22Rv1 (cell line): ENCODE measurements around the gene TCF12.

Experiments
- ZFX ChIP-seq: fragments of 450-650 bp; IDR thresholded peaks from 2 replicates; pipeline ENCODE4 v1.6.1; 2017; ENCODE audit warnings: antibody characterized with exemption, borderline replicate concordance
- TF ChIP-seq, protein P1 (sequence below): fragments of 450-650 bp; IDR thresholded peaks from 2 replicates; pipeline ENCODE4 v1.5.1; 2017; ENCODE audit warnings: mild to moderate bottlenecking

DNA sequence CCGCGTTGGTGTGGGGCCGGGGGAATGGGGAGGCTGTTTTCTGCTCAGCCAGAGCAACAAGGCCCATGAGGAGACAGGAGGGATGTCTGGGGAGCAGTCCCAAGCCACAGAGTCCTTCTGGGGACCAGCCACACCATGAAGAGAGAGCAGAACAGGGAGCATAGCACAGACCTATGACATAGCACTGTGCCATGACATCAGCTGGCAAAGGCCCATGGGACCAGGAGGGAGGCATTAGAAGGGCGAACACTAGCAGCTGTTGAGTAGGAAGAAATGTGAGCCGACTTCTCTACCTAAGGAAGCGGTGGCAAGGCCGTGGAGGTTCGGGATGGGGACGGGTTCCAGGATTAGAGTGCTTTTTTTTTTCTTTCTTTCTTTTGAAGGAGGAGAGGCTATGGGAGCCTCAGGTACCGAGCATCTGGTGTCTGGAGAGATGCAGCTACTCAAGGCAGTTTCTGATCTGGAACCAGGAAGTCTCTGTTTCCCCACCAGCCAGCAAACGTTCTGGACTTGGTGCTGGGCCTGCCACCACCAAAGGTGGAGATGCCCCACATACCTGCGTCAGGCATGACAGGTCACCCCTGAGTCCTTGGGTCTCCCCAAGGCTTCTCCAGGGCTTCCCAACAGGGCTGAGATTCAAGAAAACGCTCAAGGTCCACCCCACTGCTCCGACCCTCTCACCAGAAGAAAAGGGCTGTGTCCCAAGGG, 380.6 kb downstream of the TCF12 start:
- TF ChIP-seq, protein P1, sequence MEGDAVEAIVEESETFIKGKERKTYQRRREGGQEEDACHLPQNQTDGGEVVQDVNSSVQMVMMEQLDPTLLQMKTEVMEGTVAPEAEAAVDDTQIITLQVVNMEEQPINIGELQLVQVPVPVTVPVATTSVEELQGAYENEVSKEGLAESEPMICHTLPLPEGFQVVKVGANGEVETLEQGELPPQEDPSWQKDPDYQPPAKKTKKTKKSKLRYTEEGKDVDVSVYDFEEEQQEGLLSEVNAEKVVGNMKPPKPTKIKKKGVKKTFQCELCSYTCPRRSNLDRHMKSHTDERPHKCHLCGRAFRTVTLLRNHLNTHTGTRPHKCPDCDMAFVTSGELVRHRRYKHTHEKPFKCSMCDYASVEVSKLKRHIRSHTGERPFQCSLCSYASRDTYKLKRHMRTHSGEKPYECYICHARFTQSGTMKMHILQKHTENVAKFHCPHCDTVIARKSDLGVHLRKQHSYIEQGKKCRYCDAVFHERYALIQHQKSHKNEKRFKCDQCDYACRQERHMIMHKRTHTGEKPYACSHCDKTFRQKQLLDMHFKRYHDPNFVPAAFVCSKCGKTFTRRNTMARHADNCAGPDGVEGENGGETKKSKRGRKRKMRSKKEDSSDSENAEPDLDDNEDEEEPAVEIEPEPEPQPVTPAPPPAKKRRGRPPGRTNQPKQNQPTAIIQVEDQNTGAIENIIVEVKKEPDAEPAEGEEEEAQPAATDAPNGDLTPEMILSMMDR = no peak
- no peak for TF ChIP-seq ZFX
